IPS DF 6.9 (cell line): ENCODE results near the gene RAB9A.
"Not testable (repeated sequence)": the region's sequence is repeated elsewhere in the genome, so short reads cannot be mapped to it uniquely, and the experiment has no call there.

Source experiments
- DNase-seq: peaks from one replicate; pipeline ENCODE4 v3.0.0-alpha.2; 2013; ENCODE audit warnings: low read depth, low spot score
- H3K27ac ChIP-seq: one replicate; pipeline ENCODE4 v1.5.1; 2013; ENCODE audit warnings: low read length, control low read depth
- H3K27me3 ChIP-seq: 2 replicates; pipeline ENCODE4 v1.6.1; 2013; ENCODE audit warnings: mild to moderate bottlenecking, low read length; ENCODE audit not compliant: control insufficient read depth, insufficient read depth
- H3K36me3 ChIP-seq: 2 replicates; pipeline ENCODE4 v1.6.1; 2013; ENCODE audit warnings: low read length; ENCODE audit not compliant: control insufficient read depth, insufficient read depth
- H3K4me1 ChIP-seq: 2 replicates; pipeline ENCODE4 v1.6.1; 2013; ENCODE audit warnings: low read length; ENCODE audit not compliant: control insufficient read depth, insufficient read depth
- H3K4me3 ChIP-seq: 2 replicates; pipeline ENCODE4 v1.5.1; 2013; ENCODE audit warnings: mild to moderate bottlenecking, low read length
- H3K9me3 ChIP-seq: 2 replicates; pipeline ENCODE4 v1.6.1; 2013; ENCODE audit warnings: low read length, inconsistent platforms; ENCODE audit not compliant: control insufficient read depth, insufficient read depth
- WGBS: extraction: QIAGEN DNeasy Blood & Tissue Kit; methylation state at CpG from one replicate; pipeline ENCODE4 v1.1.7; 2013; ENCODE audit warnings: mixed read lengths, missing lambda C conversion rate; ENCODE audit not compliant: insufficient read length, insufficient coverage; 5-methylcytosine and 5-hydroxymethylcytosine counted together

Gene RAB9A

DNA sequence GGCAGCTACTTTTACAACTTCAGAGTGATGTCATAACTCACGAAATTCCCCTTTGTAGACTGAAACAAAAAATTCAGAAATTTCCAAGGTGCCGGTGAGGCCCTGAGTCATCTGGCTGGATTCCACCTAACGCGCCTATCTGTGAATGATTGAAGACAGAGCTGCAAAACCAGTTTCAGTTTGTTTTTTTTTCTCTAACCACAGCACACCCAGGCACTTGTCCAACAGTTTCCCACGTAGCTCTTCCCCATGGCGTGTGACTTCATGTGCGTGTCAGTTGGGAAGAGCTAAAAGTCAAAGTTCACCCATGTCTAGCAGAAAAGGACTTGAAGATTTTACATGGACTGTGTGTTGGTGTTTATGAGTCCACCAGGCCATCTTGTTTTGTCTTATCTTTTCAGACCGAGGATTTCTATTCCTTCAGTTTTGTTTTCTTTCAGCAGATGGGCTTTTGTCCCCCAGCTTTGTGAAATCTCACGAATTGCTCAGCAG is 19.6 kb upstream of the RAB9A start:
- H3K9me3 ChIP-seq = no peaks in the 10 kb centered on the region
- H3K27me3 ChIP-seq = no peaks in the 10 kb centered on the region
- H3K4me3 ChIP-seq = no peak overlapping the region
- H3K36me3 ChIP-seq = no peaks in the 10 kb centered on the region
- WGBS = no CpG with 5 or more reads among the region's 9 CpGs
- no peaks in the 10 kb centered on the region for H3K4me1 ChIP-seq
- H3K27ac ChIP-seq = no peak overlapping the region
- DNase-seq = no peak

GRCh38 chrX:13669755-13670154 is 19.2 kb upstream of the RAB9A start:
- not testable (repeated sequence) for H3K27me3 ChIP-seq, DNase-seq, H3K4me1 ChIP-seq, H3K36me3 ChIP-seq, H3K27ac ChIP-seq, H3K4me3 ChIP-seq, H3K9me3 ChIP-seq
- no CpG with 5 or more reads among the region's 8 CpGs for WGBS

DNA sequence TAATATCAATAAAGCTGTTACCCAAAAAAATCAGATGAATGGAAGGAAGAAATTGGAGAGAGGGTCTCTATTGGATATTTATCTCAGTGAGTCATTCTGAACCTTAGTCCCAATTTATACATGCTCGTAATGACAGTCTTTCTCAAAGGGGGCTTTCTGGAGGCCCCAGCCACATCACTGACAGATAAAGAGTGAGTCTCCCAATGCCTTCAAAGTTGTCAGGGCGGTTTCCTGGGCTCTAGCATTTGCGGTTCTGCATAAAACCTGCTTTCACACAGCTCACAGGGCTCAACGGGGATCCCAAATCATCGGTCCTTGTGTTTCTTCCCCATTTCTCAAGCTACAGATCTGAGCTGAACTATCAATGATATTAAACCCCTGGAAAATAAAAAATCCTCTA is 18.7 kb upstream of the RAB9A start:
- no peak for DNase-seq
- Histone ChIP-seq H3K27ac (no peak overlapping the region), H3K27me3 (no peaks in the 10 kb centered on the region), H3K4me3 (no peak overlapping the region), H3K4me1 (no peaks in the 10 kb centered on the region), H3K9me3 (no peaks in the 10 kb centered on the region), H3K36me3 (no peaks in the 10 kb centered on the region)
- WGBS = no CpG with 5 or more reads among the region's 5 CpGs

DNA sequence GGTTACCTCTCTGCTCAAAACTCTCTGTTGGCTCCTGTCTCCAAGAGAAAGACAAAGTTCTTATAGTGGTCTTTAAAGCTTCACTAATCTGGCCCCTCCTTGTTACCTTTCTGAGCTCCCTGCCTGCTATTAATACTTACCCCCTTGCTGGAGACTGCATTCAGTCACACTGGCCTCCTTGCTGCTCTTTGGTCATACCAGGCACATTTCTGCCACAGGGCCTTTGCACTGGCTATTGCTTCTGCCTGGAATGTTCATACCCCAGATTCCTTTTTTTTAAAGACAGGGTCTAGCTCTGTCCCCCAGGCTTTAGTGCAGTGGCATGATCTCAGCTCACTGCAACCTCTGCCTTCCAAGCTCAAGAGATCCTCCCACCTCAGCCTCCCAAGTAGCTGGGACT is 15.9 kb upstream of the RAB9A start:
- Histone ChIP-seq H3K4me3 (no peak overlapping the region), H3K36me3 (no peaks in the 10 kb centered on the region), H3K27me3 (no peaks in the 10 kb centered on the region), H3K27ac (no peak overlapping the region), H3K9me3 (no peaks in the 10 kb centered on the region), H3K4me1 (no peaks in the 10 kb centered on the region)
- no peak for DNase-seq

GRCh38 chrX:13676885-13677284 is 12.0 kb upstream of the RAB9A start:
- Histone ChIP-seq H3K27ac (no peak overlapping the region), H3K27me3 (no peaks in the 10 kb centered on the region), H3K4me3 (no peak overlapping the region), H3K4me1 (no peaks in the 10 kb centered on the region), H3K9me3 (no peaks in the 10 kb centered on the region), H3K36me3 (no peaks in the 10 kb centered on the region)
- no peak for DNase-seq

GRCh38 chrX:13679700-13680099 is 9.2 kb upstream of the RAB9A start:
- DNase-seq, H3K4me3 ChIP-seq, H3K4me1 ChIP-seq, H3K27ac ChIP-seq, H3K9me3 ChIP-seq, H3K36me3 ChIP-seq, H3K27me3 ChIP-seq: not testable (repeated sequence)
- WGBS = no CpG with 5 or more reads among the region's 4 CpGs

DNA sequence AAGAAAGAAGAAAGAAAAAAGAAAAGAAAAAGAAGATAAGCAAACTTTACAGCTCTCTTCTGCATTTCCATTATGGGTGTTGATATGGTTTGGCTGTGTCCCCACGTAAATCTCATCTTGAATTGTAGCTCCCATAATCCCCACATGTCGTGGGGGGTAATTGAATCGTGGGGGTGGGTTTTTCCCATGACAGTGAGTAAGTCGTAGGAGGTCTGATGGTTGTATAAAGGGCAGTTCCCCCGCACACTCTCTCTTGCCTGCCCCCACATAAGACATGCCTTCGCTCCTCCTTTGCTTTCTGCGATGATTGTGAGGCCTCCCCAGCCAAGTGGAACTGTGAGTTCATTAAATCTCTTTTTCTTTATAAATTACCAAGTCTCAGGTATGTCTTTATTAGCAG is 7.3 kb upstream of the RAB9A start:
- Histone ChIP-seq H3K4me1 (no peaks in the 10 kb centered on the region), H3K36me3 (no peaks in the 10 kb centered on the region), H3K27ac (no peak overlapping the region), H3K9me3 (no peaks in the 10 kb centered on the region), H3K4me3 (no peak overlapping the region), H3K27me3 (no peaks in the 10 kb centered on the region)
- DNase-seq = no peak
- WGBS = no CpG with 5 or more reads among the region's 7 CpGs

DNA sequence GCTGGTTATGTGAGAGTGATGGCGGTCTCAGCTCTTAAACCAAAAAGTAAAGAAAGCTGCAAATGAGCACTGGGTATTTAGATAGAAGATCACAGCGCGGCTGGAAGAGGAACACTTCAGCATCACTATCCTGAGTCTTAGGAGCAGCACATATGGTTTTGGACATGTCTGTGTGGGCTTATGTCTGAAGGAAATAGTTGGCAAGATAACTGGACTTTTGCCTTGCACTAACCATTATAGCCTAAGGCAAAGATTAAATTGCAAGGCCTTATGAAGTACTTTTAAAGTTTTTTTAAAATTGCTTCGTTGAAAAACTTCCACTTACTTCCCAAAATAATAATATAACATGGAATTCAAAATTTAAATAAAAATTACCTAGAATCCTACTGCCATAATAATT is 4.6 kb upstream of the RAB9A start:
- H3K36me3 ChIP-seq = no peaks in the 10 kb centered on the region
- no peak for DNase-seq
- H3K4me1 ChIP-seq = no peaks in the 10 kb centered on the region
- H3K9me3 ChIP-seq = no peaks in the 10 kb centered on the region
- H3K27ac ChIP-seq = no peak overlapping the region
- WGBS = no CpG with 5 or more reads among the region's 4 CpGs
- no peaks in the 10 kb centered on the region for H3K27me3 ChIP-seq
- H3K4me3 ChIP-seq = no peak overlapping the region

GRCh38 chrX:13685126-13685763 is 3.7 kb upstream of the RAB9A start:
- Histone ChIP-seq H3K4me3 (no peak overlapping the region), H3K9me3 (no peaks in the 10 kb centered on the region), H3K4me1 (no peaks in the 10 kb centered on the region), H3K27ac (no peak overlapping the region), H3K27me3 (no peaks in the 10 kb centered on the region), H3K36me3 (no peaks in the 10 kb centered on the region)
- DNase-seq = no peak
- WGBS = no CpG with 5 or more reads among the region's 3 CpGs

DNA sequence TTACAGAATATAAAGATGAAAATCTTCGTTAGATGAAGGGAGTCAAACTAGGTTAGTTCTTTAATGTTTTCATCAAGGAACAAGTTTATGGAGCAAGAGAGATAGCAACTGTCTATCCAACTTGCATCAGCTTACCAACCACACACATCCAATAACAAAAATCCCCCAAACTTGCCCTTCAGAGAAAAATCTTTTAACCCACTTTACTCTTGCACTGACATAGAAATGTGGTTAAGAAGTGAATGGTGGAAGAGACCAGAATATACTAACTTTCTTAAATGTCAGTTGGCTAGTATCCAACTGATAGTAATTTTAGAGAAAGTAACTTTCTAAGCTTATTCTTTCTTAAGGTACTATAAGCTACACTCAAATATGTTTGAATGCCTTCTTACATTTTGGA is 1.7 kb upstream of the RAB9A start:
- Histone ChIP-seq H3K9me3 (no peaks in the 10 kb centered on the region), H3K36me3 (no peaks in the 10 kb centered on the region), H3K27ac (no peak overlapping the region), H3K27me3 (no peaks in the 10 kb centered on the region), H3K4me1 (no peaks in the 10 kb centered on the region), H3K4me3 (no peak overlapping the region)
- no CpG with 5 or more reads among the region's 1 CpG for WGBS
- DNase-seq = no peak

DNA sequence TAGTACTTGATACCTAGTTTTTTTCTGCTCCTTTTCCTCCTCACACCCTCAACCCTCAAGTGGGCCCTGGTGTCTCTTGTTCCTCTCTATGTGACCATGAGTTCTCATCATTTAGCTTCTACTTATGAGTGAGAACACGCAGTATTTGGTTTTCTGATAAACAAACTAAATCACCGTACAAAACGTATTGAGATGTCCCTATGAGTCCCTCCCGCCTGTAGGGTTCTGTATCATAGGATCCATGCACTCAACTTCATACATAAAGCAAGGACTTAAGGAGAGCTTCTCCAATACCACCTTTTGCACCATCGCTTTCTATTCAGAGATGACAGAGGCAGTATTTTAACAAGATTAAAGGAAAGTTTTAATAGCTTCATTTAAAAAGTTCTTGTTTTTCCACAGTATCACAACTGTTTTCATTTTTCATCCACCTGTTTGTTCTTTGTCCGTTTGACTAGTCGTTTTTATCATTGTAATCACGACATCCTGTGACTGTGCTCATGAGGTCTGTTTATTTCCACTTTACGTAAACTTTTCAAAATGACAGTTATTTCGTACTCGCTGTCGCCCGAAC is 457 bp upstream of the RAB9A start:
- peak overlapping the region; percentile 31; the same call in 1 of the 2 replicates for H3K4me3 ChIP-seq
- DNase-seq = no peak
- WGBS = no CpG with 5 or more reads among the region's 13 CpGs
- H3K36me3 ChIP-seq = no peaks in the 10 kb centered on the region
- H3K27me3 ChIP-seq = no peaks in the 10 kb centered on the region
- no peaks in the 10 kb centered on the region for H3K4me1 ChIP-seq
- no peak overlapping the region for H3K27ac ChIP-seq
- H3K9me3 ChIP-seq = no peaks in the 10 kb centered on the region
